GM21825 (cell line): ENCODE measurements around the gene C15orf39.
A peak's percentile ranks its signal among the peaks of the same experiment; 100 is the strongest.

ENCODE experiments used
- ATAC-seq: cut with Tn5 transposase; IDR thresholded peaks from one replicate; pipeline ENCODE4 v1.9.1; 2021; ENCODE audit warnings: mild to moderate bottlenecking, moderate library complexity; ENCODE audit not compliant: unreplicated experiment

The C15orf39 gene

DNA sequence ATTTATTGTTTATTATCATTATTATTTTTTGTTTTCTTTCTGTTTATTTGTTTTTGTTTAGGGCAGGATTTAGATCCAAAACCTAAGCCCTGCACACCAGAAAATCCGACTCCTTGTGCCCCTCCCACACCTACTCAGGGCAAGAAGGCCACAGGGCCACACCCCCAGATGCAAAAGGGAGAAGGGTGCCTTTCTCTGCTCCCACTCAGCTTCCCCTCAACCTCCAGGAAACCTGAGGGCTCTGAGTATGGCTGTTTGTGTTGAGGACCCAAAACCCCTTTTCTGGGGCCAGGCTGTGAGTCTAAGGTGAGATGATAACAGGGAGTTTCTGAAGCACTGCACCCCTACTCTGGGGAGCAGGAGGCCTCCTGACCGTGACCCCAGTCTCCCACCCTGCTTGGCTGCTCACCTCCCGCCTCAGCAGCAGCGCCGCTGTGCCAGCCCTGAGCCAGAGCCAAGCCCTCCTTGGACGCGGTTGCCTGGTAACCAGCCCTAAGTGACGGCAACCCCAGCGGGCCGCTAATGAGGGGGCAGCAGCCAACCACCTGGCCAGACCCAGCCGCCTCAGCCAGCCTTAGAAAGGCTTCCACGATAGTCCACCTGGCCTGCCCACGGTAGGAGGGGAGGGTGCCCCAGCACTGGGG is 6.4 kb upstream of the C15orf39 start:
- no peak for ATAC-seq

DNA sequence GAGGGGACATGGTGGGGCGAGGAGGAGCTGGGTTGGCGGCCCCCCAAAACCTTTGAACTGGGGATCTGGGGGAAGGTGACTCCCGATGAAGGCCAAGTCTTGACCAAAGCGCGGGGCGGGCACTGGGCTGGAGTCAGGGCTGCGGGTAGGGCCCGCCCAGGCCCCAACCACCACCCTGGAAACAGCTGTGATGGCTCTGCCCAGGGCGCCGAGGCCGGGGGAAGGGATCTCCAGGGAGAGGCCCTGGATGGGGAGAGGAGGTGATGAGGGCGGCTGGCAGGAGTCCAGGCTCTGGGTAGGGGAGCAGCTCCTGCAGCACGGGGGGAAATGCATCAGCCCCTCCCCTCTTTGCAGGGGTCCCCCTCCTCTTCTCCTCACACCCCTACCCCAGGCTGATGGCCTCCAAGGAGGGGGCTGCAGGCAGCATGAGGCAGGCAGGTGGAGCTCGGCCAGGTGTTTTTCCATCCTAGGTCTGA is 5.9 kb upstream of the C15orf39 start:
- no peak for ATAC-seq

DNA sequence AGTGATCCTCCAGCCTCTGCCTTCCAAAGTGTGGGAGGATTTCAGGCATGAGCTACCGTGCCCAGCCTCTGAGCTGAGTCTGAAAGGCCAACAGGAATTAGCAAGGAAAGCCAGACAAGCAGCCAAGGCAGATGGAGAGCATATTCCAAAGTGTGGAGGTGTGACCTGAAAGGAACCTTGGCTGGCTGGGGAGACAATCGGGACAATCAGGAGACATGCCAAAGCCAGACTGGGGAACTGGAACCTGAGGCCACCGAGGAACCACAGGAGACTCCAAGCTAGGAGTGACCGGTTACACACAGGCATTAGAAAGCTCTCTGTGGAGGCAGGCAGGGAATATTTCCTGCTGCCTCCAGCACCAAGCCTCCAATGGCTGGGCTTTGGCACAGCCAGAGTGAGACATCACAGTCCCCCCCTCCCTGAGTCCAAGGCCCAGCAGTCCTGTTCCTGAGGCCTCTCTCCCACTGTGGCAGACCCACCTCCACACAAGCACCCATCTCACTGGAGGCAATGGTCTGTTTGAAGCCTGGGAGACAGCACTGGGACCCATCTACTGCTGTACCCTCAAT is 4.5 kb upstream of the C15orf39 start:
- no peak for ATAC-seq

DNA sequence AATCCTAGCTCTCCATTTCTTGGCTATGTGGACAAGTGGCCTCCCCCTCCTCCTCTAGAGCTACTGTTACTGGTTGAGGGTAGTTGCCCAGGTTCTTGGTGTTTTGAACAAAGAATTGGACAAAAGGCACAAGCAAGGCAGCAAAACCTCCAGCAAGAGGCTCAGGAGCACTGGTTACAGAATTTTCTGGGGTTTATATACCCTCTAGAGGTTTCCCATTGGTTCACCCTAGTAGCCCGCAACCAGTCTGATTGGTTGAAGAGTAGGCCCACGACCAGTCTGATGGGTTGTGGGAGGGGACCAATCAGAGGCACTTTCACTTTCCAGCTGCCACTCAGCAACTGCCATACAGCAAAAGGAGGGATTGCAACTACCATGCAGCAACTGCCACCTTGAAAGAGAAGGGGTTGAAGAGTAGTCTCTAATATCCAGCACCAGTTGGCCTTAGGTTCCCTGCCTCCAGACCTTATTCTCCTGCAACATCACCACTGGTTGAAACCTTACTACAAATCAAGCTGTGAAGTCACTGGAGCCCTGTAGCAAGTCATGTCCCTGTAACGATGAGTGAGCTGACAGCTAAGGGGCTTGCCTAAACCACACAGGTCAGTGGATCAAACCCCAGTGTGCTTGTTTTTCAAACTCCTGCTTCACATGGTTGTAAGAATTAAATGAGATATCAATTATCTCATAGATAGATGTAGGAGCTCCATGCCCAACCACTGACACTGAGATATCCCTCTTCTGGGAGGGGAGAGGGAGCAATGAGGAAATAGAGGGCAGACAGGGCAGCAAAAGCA is 2.9 kb upstream of the C15orf39 start:
- ATAC-seq = no peak

DNA sequence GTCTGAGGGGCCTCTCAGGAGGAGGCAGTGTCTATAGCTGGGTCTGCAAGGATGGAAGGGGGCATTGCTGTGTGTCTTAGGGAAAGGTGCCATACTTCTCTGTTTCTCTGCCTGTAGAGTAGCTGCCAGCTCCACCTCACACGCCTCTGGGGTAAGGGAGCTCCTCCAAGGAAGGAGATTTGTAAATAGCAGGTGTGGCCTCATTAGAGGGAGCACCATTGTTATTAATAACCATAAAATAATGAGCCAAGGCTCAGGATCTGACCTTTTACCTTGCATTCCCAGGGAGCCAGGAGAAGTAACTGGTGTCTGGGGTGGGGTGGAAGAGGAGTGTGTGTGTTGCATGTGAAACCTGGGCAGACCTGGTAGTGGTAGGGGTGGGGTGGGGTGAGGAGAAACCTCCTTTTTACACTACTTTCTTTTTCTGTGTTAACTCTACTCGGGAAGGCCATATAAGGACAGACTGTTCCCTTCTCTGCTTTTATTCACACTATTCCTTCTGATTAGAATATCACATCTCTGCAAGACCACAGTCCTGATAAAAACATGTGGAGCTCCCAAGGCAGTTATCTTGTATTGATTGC is 2.2 kb upstream of the C15orf39 start:
- no peak for ATAC-seq

DNA sequence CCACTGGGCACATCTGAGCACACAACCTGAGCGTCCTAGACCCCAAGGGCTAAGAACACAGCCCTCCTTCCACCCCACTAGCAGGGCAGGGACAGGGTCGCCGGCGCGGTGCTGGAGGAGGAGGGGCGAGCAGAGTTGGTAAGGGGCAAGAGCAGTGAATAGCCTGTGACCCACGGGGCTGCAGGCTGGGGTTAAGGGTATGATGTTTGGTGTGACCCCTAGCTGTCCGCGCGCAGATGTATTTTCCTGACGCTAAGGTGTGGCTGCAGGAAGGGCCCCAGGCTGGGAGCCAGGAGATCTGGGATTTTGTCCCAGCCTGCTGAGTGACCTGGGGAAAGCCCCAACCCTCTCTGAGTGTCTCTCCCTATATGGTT is 1.3 kb upstream of the C15orf39 start:
- ATAC-seq = no peak

DNA sequence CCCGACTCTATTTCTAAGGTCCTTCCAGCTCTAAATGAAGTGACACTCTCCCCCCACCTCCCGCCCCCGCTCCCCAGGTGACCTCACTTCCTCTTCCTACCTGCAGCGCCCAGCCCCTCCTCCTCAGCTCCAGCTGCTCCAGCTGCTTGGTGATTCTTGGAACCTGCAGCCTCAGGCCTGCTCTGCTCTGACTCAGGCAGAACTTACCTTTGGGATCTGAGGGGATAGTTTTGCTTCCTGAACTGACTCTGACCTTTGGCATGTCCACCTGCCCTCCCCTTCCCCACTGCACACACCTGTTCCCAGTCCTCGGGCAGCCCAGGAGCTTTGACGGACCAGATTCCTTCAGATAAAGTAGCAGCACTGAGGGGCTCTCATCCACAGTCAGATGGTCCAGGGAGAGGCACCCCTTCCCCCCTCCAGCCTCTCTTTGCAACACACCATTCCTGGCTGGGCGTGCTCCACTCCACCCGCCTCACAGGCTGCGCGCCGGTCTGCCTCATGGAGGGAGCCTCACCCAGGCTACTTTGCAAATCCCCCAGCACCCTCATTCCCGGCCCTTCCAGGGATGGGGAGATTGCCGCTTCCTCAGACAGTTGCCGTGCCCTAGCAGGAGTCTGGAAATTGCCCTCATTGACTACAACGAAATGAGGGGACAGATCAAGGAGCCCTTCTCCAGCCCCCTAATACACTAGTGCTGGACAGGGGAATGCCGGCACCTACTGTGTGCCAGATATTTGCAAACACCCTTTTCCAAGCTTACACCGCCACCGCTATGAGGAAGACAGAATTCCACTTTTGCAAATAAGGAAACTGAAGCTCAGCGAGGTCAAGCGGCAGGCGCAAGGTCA is 692 bp upstream of the C15orf39 start:
- ATAC-seq = no peak

DNA sequence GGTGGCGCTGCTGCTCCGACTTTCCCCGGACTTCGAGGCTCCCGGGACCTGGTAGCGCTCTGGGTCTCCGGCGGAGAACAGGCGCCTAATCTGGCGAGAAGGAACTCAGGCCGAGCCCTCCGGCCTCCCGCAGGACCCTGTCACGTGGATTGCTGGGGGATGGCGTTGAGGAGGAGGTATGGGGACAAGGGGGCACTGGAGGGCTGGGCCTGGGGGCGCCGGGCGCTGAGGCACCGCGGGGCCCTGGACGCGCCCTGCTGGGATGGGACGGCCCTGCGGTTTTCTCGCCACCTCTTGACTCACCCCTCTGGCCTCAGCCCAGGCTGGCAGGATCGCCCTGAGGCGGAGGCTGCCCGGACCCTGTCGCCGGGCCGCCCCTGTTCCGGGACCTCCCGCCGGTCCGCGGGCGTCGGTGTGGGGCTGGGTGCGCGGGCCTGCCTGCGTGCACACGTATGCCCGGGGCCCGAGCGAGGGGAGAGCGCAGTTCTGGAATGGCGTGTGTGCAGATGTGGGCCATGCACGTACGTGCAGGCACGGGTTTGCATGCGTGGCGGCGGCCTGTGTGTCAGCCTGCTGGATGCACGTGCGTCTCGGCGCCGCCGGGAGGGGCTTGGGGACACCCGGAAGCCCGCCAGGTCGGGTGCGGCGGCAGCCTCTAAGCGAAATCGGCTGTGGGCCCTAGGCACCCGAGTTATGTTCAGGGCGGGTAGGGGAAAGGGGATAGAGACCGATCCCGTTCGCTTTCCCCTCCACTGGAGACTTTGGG is 752 bp downstream of the C15orf39 start:
- ATAC-seq = peak; percentile 27

DNA sequence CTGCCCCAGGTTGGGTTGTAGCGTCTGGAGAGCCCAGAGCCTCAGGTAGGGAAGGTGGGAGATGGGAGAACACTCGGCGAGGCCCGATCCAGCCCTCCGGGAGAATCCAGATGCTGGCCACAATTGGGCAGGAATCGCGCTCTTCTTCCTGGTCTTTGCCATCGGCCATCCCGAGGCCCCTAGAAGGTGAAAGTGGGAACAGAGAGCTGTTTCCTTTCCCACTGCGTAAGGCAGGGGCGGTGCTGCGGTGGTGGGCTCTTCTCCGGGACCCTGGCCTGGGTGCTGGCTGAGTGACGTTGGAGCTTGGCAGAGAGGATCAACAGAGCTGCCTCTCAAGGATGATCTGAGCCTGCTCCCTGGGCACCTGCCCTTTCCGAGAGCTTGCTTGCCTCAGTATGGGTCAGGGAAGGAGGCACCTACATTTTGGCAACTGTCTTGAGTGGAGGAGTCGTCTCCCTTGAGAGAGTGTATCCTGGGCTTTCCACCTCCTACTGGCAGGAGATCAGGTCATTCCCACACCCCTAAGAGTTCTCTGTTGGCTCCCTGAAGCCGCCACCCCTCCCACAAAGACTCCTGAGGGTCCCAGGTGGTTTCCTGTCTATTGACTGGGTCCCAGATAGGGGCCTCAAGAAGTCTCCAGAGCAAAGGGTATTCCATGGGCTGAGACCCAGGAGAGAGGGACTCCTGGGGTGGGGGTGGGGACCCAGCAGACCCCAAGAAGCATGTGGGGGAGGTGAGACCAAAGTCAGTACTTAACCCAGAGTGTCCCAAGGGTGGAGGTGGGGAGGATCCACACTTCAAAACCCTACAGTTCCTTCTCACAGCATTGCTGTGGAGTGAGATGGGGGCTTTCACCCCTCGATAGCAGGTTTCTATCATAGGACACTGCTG is 1.6 kb downstream of the C15orf39 start:
- no peak for ATAC-seq

DNA sequence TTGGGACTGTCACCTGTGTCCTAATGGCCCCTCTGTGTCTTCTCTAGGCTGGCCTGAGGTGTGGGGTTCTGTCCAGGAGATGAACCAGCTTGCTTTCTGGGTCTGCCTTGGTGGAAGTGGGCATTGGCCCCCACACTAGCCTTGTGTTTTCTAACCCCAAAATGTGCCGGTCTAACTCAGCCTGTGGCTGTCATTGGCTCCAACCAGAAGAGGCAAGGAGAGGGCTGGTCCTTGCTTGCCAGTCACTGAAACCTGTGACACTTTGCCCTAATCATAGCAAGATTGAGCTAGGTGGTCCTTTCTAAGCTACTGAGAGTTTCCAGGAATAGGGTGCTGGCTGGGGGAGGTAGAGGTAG is 2.2 kb downstream of the C15orf39 start:
- no peak for ATAC-seq

DNA sequence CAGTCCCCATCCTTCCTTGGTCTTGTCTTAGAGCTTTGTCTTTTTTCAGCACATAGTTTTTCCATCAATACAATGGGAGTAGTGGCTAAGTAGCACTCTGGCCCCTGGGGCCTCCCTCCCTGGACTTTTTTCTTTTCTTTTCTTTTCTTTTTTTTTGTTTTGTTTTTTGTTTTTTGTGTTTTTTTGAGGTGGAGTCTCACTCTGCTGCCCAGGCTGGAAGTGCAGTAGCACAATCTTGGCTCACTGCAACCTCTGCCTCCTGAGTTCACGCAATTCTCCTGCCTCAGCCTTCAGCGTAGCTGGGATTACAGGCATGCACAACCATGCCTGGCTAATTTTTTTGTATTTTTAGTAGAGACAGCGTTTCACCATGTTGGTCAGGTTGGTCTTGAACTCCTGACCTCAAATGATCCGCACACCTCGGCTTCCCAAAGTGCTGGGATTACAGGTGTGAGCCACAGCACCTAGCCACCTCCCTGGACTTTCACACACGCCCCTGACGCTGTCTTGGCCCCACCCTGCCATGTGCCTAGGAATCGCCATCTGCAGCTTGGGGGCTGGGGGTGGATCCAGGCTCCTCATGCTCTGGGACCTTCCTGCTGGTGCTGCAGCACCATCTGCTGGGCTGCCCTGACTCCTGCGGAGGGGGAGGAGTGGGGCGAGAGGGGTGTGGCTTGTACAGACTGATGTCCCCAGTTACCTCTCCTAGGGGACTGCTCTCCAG is 2.8 kb downstream of the C15orf39 start:
- no peak for ATAC-seq

DNA sequence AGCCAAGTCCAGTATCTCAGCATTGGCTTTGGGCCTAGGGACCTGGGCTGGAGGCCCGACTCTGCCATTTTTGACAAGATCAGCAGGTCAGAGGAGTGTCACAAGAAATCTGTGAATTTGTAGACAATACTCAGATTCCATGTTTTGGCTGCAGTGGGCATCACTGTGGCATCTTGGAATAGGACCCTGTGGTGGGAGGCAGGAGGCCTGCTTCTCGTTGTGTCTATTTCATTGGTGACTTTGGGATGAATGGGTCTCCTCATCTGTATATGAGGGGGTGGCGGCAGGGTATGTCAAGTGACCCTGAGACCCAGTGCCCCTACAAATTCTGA is 3.3 kb downstream of the C15orf39 start:
- ATAC-seq = no peak

DNA sequence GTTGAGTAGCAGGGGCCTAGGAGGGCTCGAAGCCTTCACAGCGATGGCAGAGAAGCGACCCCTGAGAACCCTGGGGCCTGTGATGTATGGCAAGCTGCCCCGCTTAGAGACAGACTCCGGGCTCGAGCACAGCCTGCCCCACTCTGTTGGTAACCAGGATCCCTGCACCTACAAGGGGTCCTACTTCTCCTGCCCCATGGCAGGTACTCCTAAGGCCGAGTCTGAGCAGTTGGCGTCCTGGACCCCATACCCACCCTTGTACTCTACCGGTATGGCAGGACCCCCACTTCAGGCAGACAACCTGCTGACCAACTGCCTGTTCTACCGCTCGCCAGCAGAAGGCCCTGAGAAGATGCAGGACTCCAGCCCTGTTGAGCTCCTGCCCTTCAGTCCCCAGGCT is 4.3 kb downstream of the C15orf39 start:
- no peak for ATAC-seq

DNA sequence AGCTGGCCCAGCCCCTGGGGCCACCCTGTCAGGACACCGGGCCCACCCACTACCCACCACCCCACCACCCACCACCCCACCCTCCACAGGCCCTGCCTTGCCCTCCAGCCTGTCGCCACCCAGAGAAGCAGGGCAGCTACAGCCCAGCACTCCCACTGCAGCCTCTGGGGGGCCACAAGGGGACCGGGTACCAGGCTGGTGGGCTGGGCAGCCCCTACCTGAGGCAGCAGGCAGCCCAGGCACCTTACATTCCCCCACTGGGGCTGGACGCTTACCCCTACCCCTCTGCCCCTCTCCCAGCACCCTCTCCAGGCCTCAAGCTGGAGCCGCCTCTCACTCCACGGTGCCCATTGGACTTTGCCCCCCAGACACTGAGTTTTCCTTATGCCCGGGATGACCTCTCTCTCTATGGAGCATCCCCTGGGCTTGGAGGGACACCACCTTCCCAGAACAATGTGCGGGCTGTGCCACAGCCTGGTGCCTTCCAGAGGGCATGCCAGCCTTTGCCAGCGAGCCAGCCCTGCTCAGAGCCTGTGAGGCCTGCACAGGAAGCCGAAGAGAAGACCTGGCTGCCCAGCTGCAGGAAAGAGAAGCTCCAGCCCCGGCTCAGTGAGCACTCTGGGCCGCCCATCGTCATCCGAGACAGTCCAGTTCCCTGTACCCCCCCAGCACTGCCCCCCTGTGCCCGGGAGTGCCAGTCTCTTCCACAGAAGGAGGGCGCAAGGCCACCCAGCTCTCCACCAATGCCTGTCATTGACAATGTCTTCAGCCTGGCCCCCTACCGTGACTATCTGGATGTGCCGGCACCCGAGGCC is 5.3 kb downstream of the C15orf39 start:
- no peak for ATAC-seq

DNA sequence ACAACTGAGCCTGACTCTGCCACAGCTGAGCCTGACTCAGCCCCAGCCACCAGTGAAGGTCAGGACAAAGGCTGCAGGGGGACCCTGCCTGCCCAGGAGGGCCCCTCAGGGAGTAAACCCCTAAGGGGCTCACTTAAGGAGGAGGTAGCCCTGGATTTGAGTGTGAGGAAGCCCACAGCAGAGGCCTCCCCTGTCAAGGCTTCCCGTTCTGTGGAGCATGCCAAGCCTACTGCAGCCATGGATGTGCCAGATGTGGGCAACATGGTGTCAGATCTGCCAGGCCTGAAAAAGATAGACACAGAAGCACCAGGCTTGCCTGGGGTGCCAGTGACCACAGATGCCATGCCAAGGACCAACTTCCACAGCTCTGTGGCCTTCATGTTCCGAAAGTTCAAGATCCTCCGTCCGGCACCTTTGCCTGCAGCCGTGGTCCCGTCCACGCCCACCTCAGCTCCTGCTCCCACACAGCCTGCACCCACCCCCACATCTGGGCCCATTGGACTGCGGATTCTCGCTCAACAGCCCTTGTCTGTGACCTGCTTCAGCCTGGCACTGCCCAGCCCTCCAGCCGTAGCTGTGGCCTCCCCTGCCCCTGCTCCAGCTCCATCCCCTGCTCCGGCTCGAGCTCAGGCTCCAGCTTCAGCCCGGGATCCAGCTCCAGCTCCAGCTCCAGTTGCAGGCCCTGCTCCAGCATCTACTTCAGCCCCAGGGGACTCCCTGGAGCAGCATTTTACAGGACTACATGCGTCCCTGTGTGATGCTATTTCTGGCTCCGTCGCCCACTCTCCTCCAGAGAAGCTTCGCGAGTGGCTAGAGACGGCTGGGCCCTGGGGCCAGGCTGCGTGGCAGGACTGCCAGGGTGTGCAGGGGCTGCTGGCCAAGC is 6.2 kb downstream of the C15orf39 start:
- ATAC-seq = no peak

DNA sequence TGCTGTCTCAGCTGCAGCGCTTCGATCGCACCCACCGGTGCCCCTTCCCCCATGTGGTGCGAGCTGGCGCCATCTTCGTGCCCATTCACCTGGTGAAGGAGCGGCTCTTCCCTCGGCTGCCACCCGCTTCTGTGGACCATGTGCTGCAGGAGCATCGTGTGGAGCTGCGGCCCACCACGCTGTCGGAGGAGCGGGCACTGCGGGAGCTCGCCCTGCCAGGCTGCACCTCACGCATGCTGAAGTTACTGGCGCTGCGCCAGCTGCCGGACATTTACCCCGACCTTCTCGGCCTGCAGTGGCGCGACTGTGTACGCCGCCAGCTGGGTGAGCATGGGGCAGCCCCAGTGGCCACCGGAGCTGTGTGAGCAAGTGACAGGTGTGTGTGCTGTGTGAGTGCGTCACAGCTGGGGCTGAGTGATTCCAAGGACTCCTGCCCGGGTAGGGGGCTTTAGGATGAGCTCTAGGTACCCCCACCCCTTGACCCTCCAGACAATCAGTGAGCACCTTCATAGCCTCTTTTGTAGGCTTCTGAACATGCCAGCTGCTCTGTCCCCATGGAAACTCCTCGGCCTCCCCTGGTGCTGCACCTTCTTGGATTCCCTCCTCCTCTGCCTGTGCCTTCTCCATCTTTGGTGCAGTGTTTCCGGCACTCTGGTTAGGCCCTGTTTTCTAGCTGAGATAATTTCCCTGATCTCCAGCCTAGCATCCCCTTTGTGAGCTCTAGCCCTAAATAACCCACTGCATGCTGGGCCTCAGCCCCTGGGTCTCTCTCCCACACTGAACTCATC is 7.0 kb downstream of the C15orf39 start:
- no peak for ATAC-seq
